Right lobe of liver (tissue), 6 donors: ENCODE data around the gene PROZ. TPM values are rescaled to one million over a fixed set of nuclear protein-coding genes. Genes with fewer than 3 reads are reported as not detected.
A peak's percentile ranks its signal among the peaks of the same experiment; 100 is the strongest.

ENCODE experiments used
- ATAC-seq, 4 donors: fragments of 200-7000 bp; cut with Tn5 transposase; one replicate each; pipeline ENCODE4 v1.9.1; 2020; ENCODE audit warnings: mild to moderate bottlenecking in 4 of 4, moderate library complexity in 4 of 4
- DNase-seq, 3 donors: peaks; one replicate each; pipeline ENCODE4 v3.0.0-alpha.2; 2020
- H3K27ac ChIP-seq, 3 donors: fragments of 200-600 bp; one replicate each; pipeline ENCODE4 v1.8.0; 2022
- H3K27me3 ChIP-seq, 2 donors: fragments of 200-600 bp; one replicate each; pipeline ENCODE4 v1.8.0; 2022
- H3K36me3 ChIP-seq, 4 donors: fragments of 200-600 bp; sonication (generic) in 1 of 4; one replicate each; pipeline versions ENCODE4 v1.5.1 to v1.8.0; 2017 to 2022; ENCODE audit warnings: control low read depth in 1 of 4
- H3K4me1 ChIP-seq, 4 donors: fragments of 200-600 bp; sonication (generic) in 1 of 4; one replicate each; pipeline versions ENCODE4 v1.5.1 to v1.8.0; 2017 to 2022; ENCODE audit warnings: control low read depth in 1 of 4
- H3K4me3 ChIP-seq, 3 donors: fragments of 200-600 bp; one replicate each; pipeline ENCODE4 v1.8.0; 2022
- H3K9me3 ChIP-seq, 4 donors: fragments of 200-600 bp; sonication (generic) in 1 of 4; one replicate each; pipeline versions ENCODE4 v1.5.1 to v1.8.0; 2017 to 2022; ENCODE audit warnings: control low read depth in 1 of 4
- CTCF ChIP-seq, 4 donors: fragments of 200-600 bp in 3 of 4; fragments of 450-650 bp in 1 of 4; IDR thresholded peaks; one replicate each; pipeline versions ENCODE4 v1.5.1 to v1.8.0; 2016 to 2022; ENCODE audit warnings: antibody characterized with exemption in 4 of 4, mild to moderate bottlenecking in 2 of 4
- POLR2A ChIP-seq: fragments of 450-650 bp; IDR thresholded peaks from one replicate; pipeline ENCODE4 v1.6.1; 2017; ENCODE audit warnings: antibody characterized with exemption, mild to moderate bottlenecking
- WGBS: methylation state at CpG from one replicate; pipeline ENCODE4 v1.1.6; 2018; ENCODE audit warnings: low coverage, low lambda C conversion rate; ENCODE audit not compliant: insufficient coverage; ENCODE audit errors: missing lambda C conversion rate; 5-methylcytosine and 5-hydroxymethylcytosine counted together
- intact Hi-C, 2 donors: fragments of 100-400 bp; cut with DNase I; formaldehyde crosslinking; loops; one replicate each; pipeline versions ENCODE4 v1.11.2 to v1.14.1; 2022
- total RNA-seq, 6 experiments: library from RNA; depleted of rRNA in 2 of 6; stranded (reverse); fragments of >200 nt in 2 of 6; fragmentation: NEBNext Ultra II Directional in 3 of 6; extraction: Animal tissue kit (Norgen Biotek cat#: 25700) in 3 of 6; gene quantifications; one replicate each; pipeline versions ENCODE4 v1.1.0 to v1.2.4, GENCODE V29; 2016 to 2023
- donor health status: DM: no; HTN: yes; CAD: no.
- donor health status: DM: no; HTN: no; CAD: no.
- donor health status: DM: no; HTN: no; CAD: no.
- donor health status: DM: no; HTN: yes; CAD: no.
- donor health status: DM: no; HTN: yes; CAD: no.

The PROZ gene
- total RNA-seq, 6 experiments from 2014 or later, result 11.2 to 71.2 (median 56.9) TPM

DNA sequence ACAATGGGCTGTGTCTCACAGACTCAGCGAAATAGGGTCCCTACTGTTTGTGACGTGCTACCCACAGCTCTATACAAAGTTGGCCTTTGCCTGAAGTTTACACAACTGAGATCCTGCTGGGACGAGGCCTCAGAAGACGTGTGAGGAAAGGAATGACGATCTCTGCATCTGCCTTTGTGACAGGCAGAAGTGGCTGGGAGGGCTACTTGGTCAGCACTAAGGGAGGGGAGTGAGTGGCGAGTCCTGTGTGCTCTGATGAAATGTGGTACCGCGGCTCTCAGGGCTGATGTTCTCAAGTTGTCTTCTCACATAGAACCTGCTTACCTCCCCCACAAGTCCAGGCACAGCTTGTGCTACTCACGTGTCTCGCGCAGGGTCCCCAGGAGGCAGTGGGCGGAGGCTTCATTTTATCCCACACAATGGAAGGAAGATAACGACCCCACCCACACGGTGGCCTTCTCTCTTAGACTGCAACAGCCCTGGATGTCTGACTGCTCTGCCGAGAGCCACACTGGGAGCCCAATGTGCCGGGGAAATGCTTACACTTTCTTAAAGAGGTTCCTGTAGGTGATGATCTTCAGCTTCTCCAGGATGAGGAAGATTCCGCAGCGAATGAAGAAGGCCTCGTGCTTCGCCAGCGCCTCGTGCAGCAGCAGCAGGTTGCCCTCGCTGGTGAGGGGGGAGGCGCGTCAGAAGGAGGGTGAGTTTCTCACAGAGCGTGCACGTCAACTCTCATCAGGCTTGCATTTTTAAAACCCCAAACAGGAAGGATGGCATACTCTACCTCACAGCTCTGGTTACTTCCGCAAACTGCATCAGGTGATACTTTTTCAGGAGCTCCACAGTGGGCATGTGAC lies 21.2 kb downstream of the PROZ start:
- TF ChIP-seq POLR2A (no peak), CTCF (IDR thresholded peaks at IDR 0.05) (no peak)
- intact Hi-C loops, result no loop called here
- Histone ChIP-seq H3K9me3 (no peaks in the 10 kb centered on the region), H3K4me3 (no peak overlapping the region), H3K27ac (no peak overlapping the region), H3K4me1 (peaks cover 0 to 9% (median 0%) of the 10 kb centered on the region in 4 donors), H3K27me3 (no peaks in the 10 kb centered on the region), H3K36me3 (peaks cover 0 to 64% (median 32%) of the 10 kb centered on the region in 4 donors)
- 86% methylated on average over 15 of the region's 28 CpGs for WGBS
- no peak for ATAC-seq
- DNase-seq, result no peak

GRCh38 chr13:113182046-113182445 lies 23.6 kb downstream of the PROZ start:
- TF ChIP-seq POLR2A (no peak), CTCF (IDR thresholded peaks at IDR 0.05) (no peak)
- H3K9me3 ChIP-seq, result no peaks in the 10 kb centered on the region
- no peaks in the 10 kb centered on the region for H3K27me3 ChIP-seq
- no peak overlapping the region for H3K27ac ChIP-seq
- ATAC-seq (no peak), DNase-seq (no peak)
- peaks cover 0 to 9% (median 0%) of the 10 kb centered on the region in 4 donors for H3K4me1 ChIP-seq
- peaks cover 0 to 52% (median 31%) of the 10 kb centered on the region in 4 donors for H3K36me3 ChIP-seq
- H3K4me3 ChIP-seq, result no peak overlapping the region
- WGBS, result 83% methylated on average over 1 of the region's 4 CpGs
- intact Hi-C loops, result no loop called here

DNA sequence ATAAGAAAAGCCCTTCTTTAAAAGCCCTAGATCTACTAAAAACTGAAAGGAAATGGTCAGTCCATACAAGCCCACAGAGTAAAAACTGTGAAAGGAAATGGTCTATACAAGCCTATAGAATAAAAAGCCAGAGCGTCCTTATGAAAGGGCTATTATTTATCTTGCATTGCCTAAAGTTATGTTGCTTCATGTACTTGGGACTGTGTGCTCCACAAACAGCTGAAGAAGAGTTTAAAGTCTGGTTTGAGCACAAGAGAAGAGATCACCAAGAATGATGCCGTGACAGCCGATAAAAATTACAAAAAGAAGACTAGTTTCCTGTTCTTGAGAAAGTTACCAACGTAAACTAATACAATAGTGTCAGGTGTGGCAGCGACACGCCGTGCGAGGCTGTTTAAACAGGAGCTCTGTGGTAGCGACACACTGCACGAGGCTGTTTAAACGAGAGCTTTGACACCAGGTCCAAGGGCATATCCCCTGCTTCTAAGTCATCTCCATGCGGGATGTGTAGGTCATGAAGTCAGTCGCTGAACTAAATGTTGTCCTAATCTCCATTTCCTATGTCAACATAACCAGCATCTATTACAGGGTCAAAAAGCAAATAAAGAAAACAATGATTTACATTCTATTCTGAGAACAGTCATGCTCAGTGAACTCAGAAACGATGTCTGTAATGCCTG lies 25.1 kb downstream of the PROZ start:
- DNase-seq, result no peak

More for the DNA sequence above, 25.1 kb downstream of the PROZ start:
- Histone ChIP-seq H3K27me3 (no peaks in the 10 kb centered on the region), H3K9me3 (no peaks in the 10 kb centered on the region), H3K4me1 (peaks cover 0 to 9% (median 0%) of the 10 kb centered on the region in 4 donors), H3K27ac (peak overlapping the region in 1 of 3 donors; percentile 6), H3K36me3 (peaks cover 0 to 44% (median 22%) of the 10 kb centered on the region in 4 donors), H3K4me3 (no peak overlapping the region)
- 68% methylated on average over 14 of the region's 14 CpGs for WGBS
- peak; percentile 43 to 77 (median 50) for ATAC-seq
- TF ChIP-seq CTCF (IDR thresholded peaks at IDR 0.05) (no peak), POLR2A (no peak)
- intact Hi-C loops, result no loop called here
